Lower leg skin (tissue), 3 donors: ENCODE measurements around the gene MDGA2.

Experiments used
- POLR2A ChIP-seq, 2 donors: fragments of 450-650 bp; IDR thresholded peaks; one replicate each; pipeline ENCODE4 v1.6.1; 2016 to 2017; ENCODE audit warnings: antibody characterized with exemption in 2 of 2, mild to moderate bottlenecking in 1 of 2, moderate library complexity in 1 of 2
- TF ChIP-seq, protein P1 (sequence below), 3 donors: fragments of 450-650 bp; IDR thresholded peaks; one replicate each; pipeline ENCODE4 v1.5.1; 2016; ENCODE audit warnings: antibody characterized with exemption in 3 of 3, mild to moderate bottlenecking in 3 of 3, moderate library complexity in 2 of 3

DNA sequence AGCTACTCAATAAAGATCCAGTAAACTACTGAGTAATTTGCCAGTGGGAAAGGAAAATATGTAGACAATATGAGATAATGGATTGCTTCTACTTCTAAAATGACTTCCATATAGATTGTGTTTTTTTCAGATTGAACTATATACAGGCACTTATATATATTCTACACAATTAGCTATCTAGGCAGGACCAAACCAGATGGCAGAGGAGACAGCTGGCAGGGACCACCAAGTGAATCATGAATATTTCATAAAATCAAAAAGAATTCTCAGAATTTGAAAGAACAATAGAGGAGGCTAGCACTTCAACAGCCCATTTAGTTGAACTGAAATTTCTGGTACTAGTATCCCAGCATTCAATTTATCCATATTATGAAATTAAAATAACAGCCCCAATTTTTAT lies 685.8 kb downstream of the MDGA2 start:
- TF ChIP-seq, protein P1, sequence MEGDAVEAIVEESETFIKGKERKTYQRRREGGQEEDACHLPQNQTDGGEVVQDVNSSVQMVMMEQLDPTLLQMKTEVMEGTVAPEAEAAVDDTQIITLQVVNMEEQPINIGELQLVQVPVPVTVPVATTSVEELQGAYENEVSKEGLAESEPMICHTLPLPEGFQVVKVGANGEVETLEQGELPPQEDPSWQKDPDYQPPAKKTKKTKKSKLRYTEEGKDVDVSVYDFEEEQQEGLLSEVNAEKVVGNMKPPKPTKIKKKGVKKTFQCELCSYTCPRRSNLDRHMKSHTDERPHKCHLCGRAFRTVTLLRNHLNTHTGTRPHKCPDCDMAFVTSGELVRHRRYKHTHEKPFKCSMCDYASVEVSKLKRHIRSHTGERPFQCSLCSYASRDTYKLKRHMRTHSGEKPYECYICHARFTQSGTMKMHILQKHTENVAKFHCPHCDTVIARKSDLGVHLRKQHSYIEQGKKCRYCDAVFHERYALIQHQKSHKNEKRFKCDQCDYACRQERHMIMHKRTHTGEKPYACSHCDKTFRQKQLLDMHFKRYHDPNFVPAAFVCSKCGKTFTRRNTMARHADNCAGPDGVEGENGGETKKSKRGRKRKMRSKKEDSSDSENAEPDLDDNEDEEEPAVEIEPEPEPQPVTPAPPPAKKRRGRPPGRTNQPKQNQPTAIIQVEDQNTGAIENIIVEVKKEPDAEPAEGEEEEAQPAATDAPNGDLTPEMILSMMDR (IDR thresholded peaks at IDR 0.05), result no peak
- no peak for TF ChIP-seq POLR2A (IDR thresholded peaks at IDR 0.05)
